Measurements from ENCODE around the gene TDRKH. TPM values are rescaled to one million over a fixed set of nuclear protein-coding genes. Genes with fewer than 3 reads are reported as not detected.

TDRKH gene
- total and polyA plus RNA-seq, 2 of the 13 experiments (the other 11 are each of a cell fraction or from before 2014, with no cell fraction given), result 3.9 to 5.4 TPM

- TF ChIP-seq, protein P1, sequence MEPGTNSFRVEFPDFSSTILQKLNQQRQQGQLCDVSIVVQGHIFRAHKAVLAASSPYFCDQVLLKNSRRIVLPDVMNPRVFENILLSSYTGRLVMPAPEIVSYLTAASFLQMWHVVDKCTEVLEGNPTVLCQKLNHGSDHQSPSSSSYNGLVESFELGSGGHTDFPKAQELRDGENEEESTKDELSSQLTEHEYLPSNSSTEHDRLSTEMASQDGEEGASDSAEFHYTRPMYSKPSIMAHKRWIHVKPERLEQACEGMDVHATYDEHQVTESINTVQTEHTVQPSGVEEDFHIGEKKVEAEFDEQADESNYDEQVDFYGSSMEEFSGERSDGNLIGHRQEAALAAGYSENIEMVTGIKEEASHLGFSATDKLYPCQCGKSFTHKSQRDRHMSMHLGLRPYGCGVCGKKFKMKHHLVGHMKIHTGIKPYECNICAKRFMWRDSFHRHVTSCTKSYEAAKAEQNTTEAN (CRISPR knock-in tag; conservative IDR thresholded peaks at IDR 0.05), result peak; percentile 40; the same call in 1 of the 2 replicates
- TF ChIP-seq ZNF687 (CRISPR knock-in tag; IDR thresholded peaks at IDR 0.05) (peak; percentile 83), ZMAT3 (CRISPR knock-in tag; conservative IDR thresholded peaks at IDR 0.05) (peak; percentile 74; the same call in 1 of the 2 replicates), ZNF44 (CRISPR knock-in tag; IDR thresholded peaks at IDR 0.05) (peak; percentile 48; the same call in 1 of the 2 replicates), ZFP1 (CRISPR knock-in tag; IDR thresholded peaks at IDR 0.05) (no peak)
These were observed 27.1 kb downstream of the TDRKH start, which contains the start of gene MRPL9 (continued) for GRCh38 chr1:151762941-151763921.
